HUES6 (cell line): ENCODE results near the gene DARS1.
A peak's percentile ranks its signal among the peaks of the same experiment; 100 is the strongest.
"Not testable (repeated sequence)": the region's sequence is repeated elsewhere in the genome, so short reads cannot be mapped to it uniquely, and the experiment has no call there.

Experiments
- H3K27ac ChIP-seq: 2 replicates; pipeline ENCODE4 v1.7.0; 2013; ENCODE audit warnings: low read depth, mild to moderate bottlenecking, low read length, inconsistent platforms
- H3K27me3 ChIP-seq: 2 replicates; pipeline ENCODE4 v1.6.1; 2013; ENCODE audit warnings: low read length; ENCODE audit not compliant: control insufficient read depth, insufficient read depth
- H3K36me3 ChIP-seq: 2 replicates; pipeline ENCODE4 v1.6.1; 2013; ENCODE audit warnings: low read length; ENCODE audit not compliant: control insufficient read depth, insufficient read depth
- H3K4me1 ChIP-seq: 2 replicates; pipeline ENCODE4 v1.6.1; 2013; ENCODE audit warnings: low read length; ENCODE audit not compliant: control insufficient read depth, insufficient read depth
- H3K4me3 ChIP-seq: 2 replicates; pipeline ENCODE4 v1.5.1; 2013; ENCODE audit warnings: low read depth, low read length
- H3K9ac ChIP-seq: one replicate; pipeline ENCODE4 v1.6.1; 2013; ENCODE audit warnings: mild to moderate bottlenecking, low read length
- H3K9me3 ChIP-seq: 2 replicates; pipeline ENCODE4 v1.6.1; 2013; ENCODE audit warnings: low read depth, low read length; ENCODE audit not compliant: control insufficient read depth, insufficient read depth

DARS1 gene

DNA sequence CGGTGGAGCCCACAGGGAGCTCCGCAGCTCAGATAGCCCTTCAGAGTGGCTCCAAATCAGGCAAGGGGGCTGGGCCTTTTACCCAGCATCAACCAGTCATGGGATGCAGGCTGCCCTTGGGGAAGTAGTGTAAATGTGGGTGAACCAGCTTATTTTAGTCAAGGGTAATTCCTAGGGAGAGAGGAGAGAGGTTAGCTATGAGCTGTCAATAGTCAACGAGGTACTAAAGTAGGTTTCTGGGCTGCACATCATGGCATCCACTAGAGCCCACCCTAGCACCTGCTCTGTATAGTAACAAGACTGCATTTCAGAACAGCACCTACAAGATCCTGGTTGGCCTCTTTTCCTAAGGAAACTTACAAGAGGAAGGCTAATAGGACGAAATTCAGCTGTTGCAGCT, 99.7 kb downstream of the DARS1 start:
- Histone ChIP-seq H3K4me3 (no peak overlapping the region), H3K9me3 (peaks cover 11% of the 10 kb centered on the region), H3K27me3 (no peaks in the 10 kb centered on the region), H3K27ac (no peak overlapping the region), H3K9ac (no peak overlapping the region), H3K36me3 (no peaks in the 10 kb centered on the region), H3K4me1 (peaks cover 4% of the 10 kb centered on the region)

DNA sequence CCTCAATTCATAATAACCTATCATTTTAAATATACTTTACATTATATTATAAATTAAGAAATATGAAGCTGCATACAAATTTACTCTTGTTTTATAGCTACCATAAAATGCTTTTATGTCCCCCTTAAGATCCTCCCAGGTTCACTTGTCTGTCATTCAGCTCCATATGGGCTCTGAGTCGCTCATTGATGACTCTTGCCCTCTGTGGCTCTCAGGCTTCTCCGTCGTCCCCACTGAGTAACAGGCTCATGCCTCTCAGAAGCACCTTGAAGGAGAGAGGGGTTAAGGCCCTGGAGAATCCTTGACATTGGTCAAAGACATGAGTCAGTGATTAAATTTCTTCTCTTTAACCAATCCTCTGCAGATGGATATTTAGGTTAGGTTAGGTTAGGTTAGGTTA, 103.0 kb downstream of the DARS1 start:
- no peaks in the 10 kb centered on the region for H3K36me3 ChIP-seq
- peaks cover 3% of the 10 kb centered on the region for H3K4me1 ChIP-seq
- no peak overlapping the region for H3K9ac ChIP-seq
- H3K27me3 ChIP-seq, result no peaks in the 10 kb centered on the region
- H3K27ac ChIP-seq, result no peak overlapping the region
- H3K9me3 ChIP-seq, result no peaks in the 10 kb centered on the region
- H3K4me3 ChIP-seq, result no peak overlapping the region

DNA sequence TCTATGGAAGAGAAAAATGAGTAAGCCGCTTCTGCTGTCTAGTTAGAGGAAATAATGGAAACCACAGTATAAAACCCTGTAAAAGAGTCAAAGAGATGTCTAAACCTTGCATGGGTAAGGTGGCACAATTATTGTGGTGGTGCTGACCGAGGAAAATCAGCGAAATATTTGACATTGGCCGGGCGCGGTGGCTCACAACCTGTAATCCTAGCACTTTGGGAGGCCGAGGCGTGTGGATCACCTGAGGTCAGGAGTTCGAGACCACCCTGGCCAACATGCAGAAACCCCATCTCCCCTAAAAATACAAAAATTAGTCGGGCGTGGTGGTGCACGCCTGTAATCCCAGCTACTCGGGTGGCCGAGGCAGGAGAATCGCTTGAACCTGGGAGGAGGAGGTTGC, 108.7 kb downstream of the DARS1 start:
- not testable (repeated sequence) for H3K27me3 ChIP-seq, H3K27ac ChIP-seq, H3K9ac ChIP-seq, H3K9me3 ChIP-seq
- peak overlapping the region; percentile 93 for H3K4me3 ChIP-seq
- peaks cover 15% of the 10 kb centered on the region for H3K4me1 ChIP-seq
- H3K36me3 ChIP-seq, result peaks cover 24% of the 10 kb centered on the region

DNA sequence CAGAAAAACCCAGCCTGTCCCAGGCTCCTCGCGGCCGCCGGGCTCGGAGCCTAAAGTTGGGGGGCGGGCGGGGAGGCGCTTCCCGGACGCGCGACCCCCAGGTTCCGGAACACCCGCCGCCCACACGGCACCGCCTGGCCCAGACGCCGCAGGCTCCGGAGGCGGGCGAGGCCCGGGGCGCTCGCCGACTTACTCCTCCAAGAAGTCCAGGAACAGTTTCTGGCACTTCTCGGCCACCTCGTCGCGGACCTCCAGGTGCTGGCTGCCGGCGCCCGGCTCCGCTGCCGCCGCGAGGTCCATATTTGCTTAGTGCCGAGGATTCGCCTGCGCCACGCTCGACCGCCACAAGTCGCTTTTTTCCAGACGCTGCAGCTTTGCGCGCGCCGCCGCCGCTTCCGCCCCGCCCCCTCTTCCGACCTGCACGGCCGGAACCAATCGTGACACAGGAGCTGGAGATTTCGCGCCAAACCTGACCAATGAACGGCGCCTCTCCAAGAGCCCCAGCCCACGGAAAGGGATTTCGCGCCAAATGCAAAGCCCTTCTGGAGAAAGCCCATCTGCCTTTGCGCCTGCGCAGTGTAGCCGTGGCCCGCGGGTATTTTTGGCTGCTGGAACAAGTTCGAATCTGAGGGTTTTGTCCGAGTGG, 109.2 kb downstream of the DARS1 start, which contains the start of gene MCM6:
Gene MCM6, minus strand, starts transcription at position 378 of the 646 bp plus-strand sequence. Its CDS starts 78 bp downstream, at position 300.
- peak within 1 kb of the TSS; percentile 93 for H3K4me3 ChIP-seq
- H3K27ac ChIP-seq, result peak within 1 kb of the TSS; percentile 86
- H3K4me1 ChIP-seq, result peaks cover 15% of the 10 kb centered on the region
- H3K27me3 ChIP-seq, result no peaks in the 10 kb centered on the region
- H3K9ac ChIP-seq, result peak within 1 kb of the TSS; percentile 94
- no peaks in the 10 kb centered on the region for H3K9me3 ChIP-seq
- peaks cover 30% of the 10 kb centered on the region for H3K36me3 ChIP-seq

DNA sequence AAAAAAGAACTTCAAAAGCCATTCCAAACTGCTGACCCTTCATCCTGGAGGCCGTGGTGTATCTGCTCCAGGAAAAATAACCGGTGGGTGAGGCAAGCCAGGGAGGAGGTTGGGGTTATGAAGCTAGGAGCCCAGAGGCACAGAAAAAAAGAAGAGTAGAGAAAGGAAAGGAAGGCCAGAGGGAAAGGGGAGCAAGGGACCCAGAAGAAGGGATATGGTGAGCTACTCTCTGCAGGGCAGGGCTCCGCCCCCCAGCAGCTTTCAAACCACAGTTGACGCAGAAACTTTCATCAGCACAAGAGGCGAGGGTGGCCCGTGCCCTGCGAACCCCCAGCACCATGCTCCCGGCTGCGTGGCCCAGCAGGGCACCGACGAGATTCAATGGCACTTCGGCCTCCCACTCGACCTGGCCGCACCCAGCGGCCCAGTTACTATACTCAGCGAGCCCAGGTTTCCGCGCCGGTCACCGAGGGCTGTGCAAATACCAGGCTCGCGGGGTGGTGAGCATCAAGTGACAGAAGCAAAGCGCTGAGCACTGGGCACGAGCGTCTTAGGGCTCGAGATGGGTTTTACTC, 109.8 kb downstream of the DARS1 start:
- H3K27ac ChIP-seq, result peak overlapping the region; percentile 86
- H3K9me3 ChIP-seq, result no peaks in the 10 kb centered on the region
- H3K36me3 ChIP-seq, result peaks cover 36% of the 10 kb centered on the region
- H3K27me3 ChIP-seq, result no peaks in the 10 kb centered on the region
- peaks cover 15% of the 10 kb centered on the region for H3K4me1 ChIP-seq
- H3K4me3 ChIP-seq, result peak overlapping the region; percentile 93
- peak overlapping the region; percentile 94 for H3K9ac ChIP-seq

DNA sequence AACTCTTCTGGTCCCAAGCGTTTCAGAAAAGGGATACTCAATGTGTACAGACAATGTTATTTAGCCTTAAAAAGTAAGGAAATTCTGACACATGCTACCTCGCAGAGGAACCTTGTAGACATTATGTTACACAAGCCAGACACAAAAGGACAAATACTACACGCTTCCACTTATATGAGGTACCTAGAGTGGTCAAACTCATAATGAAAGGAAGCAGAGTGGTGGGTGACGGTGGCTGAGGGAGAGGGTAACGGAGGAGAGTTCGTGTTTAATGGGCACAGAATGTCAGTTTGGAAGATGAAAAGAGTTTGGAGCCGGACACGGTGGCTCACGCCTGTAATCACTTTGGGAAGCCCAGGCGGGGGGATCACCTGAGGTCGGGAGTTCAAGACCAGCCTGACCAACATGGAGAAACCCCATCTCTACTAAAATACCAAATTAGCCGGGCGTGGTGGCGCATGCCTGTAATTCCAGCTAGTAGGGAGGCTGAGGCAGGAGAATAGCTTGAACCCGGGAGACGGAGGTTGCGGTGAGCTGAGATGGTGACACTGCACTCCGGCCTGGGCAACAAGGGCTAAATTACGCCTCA, 110.6 kb downstream of the DARS1 start:
- Histone ChIP-seq H3K27ac (no peak overlapping the region), H3K36me3 (peaks cover 43% of the 10 kb centered on the region), H3K4me3 (peak overlapping the region; percentile 93), H3K27me3 (no peaks in the 10 kb centered on the region), H3K4me1 (peaks cover 15% of the 10 kb centered on the region), H3K9ac (peak overlapping the region; percentile 94), H3K9me3 (no peaks in the 10 kb centered on the region)

DNA sequence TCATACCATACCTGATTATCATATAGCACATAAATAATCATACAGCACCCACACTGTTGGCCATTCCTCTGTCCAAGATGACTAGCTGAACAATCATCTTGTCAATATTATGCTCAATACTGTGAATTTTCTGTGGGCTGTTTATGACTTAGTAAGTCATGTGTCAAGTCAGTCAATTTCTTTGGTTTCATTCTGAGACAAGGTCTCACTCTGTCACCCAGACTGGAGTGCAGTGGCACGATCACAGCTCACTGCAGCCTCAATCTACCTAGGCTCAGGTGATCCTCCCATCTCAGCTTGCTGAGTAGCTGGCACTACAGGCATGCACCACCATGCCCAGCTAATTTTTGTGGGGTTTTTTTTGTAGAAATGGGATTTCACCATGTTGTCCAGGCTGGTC, 114.9 kb downstream of the DARS1 start:
- Histone ChIP-seq H3K4me3 (no peak overlapping the region), H3K4me1 (peaks cover 15% of the 10 kb centered on the region), H3K9ac (no peak overlapping the region), H3K9me3 (no peaks in the 10 kb centered on the region), H3K27me3 (no peaks in the 10 kb centered on the region), H3K36me3 (peaks cover 86% of the 10 kb centered on the region), H3K27ac (no peak overlapping the region)

DNA sequence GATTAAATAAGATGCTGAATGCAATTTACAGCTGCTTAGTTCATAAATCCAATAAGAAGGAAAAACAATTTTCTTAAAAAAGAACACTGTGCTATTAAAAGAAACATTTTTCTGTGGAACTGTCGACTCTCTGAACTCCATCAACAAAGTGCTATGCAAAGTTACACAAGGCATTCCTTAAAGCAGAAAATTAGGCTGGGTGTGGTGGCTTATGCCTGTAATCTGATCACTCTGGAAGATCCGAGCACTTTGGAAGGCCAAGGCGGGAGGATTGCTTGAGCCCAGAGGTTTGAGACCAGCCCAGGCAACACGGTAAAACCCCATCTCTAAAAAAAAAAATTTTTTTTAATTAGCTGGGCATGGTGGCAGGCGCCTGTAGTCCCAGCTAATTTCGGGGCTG, 122.2 kb downstream of the DARS1 start:
- Histone ChIP-seq H3K36me3 (peaks cover 92% of the 10 kb centered on the region), H3K4me3 (no peak overlapping the region)

DNA sequence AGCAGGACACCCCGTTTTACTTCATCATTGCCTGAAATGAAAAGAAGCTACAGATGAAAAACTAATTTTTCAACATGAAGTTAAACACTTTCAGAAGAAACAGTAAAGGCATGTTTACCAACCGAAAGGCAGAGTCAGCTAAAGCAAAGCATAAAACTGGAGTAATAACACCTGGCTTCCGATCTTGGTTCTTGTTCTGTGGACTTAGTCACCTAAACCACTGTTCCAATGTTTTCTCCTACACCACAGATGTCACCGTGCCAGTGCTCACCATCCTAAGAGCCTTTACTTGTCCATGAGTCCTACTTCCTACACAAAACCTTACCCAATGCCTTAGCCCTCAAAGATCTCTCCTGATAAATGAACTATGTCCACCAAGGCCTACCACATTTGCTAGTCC, 122.7 kb downstream of the DARS1 start:
- H3K9me3 ChIP-seq, result no peaks in the 10 kb centered on the region
- H3K27me3 ChIP-seq, result no peaks in the 10 kb centered on the region
- no peak overlapping the region for H3K9ac ChIP-seq
- peaks cover 92% of the 10 kb centered on the region for H3K36me3 ChIP-seq
- H3K4me1 ChIP-seq, result no peaks in the 10 kb centered on the region
- H3K4me3 ChIP-seq, result no peak overlapping the region
- no peak overlapping the region for H3K27ac ChIP-seq

More for the DNA sequence above, 122.2 kb downstream of the DARS1 start:
- Histone ChIP-seq H3K9ac (no peak overlapping the region), H3K27me3 (no peaks in the 10 kb centered on the region), H3K9me3 (no peaks in the 10 kb centered on the region), H3K4me1 (no peaks in the 10 kb centered on the region), H3K27ac (no peak overlapping the region)
